ENCODE results near the gene LHX8.

Gene LHX8

GRCh38 chr1:75135573-75136194 is 1.5 kb downstream of the LHX8 start:
- no peak for TF ChIP-seq CTCF (IDR thresholded peaks at IDR 0.05; ENCODE audit: extremely low read depth, missing control alignments)
- no peak for DNase-seq (ENCODE audit: low spot score)

DNA sequence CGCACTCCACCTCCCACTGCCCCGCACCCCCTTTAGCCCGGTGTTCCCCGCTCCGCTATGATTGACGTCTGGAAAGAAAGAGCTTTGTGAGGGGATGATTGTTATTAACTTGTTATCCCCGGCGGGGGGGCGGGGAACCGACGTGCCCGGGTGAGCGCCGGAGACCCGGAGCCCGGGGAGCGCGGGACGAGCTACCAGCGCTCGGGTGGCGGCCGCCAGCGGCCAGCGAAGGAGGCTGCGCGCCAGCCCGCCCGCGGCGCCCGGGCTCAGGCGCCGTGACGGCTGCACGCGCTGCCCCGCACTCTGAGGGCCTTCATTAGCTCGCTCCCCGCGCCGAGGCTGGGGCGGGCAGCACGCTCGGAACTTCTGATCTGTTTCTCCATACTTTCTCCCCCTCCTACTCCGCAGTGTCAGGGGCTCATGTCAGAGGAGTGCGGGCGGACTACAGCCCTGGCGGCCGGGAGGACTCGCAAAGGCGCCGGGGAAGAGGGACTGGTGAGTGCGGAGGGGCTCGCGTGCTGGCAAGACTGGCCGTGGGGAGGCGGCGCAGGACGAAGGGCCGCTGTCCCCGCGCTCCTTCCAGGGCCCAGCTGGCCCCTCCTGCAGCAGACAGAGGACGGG is 2.1 kb downstream of the LHX8 start:
- DNase-seq (ENCODE audit: low spot score), result no peak
- no peak for TF ChIP-seq CTCF (IDR thresholded peaks at IDR 0.05; ENCODE audit: extremely low read depth, missing control alignments)

GRCh38 chr1:75136921-75137641 is 2.9 kb downstream of the LHX8 start:
- no peak for DNase-seq (ENCODE audit: low spot score)
- no peak for TF ChIP-seq CTCF (IDR thresholded peaks at IDR 0.05; ENCODE audit: extremely low read depth, missing control alignments)

DNA sequence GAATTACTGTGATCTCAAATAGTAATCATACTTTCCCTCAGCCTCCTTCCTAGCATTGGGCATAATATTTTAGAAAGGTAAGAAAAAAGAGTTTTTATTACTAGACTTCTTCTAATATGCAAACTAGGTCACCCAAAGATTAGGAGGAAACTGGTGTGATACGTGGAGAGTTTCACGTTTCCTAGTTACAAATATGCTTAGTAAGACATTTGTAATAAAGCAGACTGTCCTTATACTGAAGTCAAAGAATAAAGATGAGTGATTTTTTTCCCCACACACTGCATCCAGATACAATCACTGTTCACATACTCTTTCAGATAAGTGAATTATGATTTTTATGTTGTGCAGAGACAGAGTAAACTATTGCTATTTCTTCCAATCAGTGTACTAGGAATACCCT is 17.9 kb downstream of the LHX8 start:
- DNase-seq (ENCODE audit: low spot score), result no peak
- no peak for TF ChIP-seq CTCF (IDR thresholded peaks at IDR 0.05; ENCODE audit: extremely low read depth, missing control alignments)

- no peak for TF ChIP-seq CTCF (IDR thresholded peaks at IDR 0.05; ENCODE audit: extremely low read depth, missing control alignments)
These were observed 25.0 kb downstream of the LHX8 start for GRCh38 chr1:75159154-75159553.

DNA sequence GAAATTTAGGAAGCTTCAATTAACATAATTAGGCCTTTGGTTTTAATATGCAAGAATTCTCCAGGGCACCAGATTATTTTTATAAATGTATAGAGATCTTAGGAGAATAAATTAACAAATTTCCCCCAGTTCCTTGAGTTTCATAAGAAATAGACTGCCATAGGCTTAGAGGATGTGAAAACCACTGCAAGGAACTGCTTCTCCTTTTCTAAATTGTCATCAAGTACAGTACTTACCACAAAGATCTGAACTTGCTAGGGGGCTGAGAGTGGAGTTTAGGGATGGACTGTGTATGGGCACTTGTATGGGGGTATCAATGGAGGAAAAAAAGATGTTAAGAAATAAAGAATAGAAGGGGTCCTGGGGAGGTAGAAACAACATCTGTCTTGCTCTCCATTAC is 31.1 kb downstream of the LHX8 start:
- TF ChIP-seq CTCF (IDR thresholded peaks at IDR 0.05; ENCODE audit: extremely low read depth, missing control alignments), result no peak
- DNase-seq (ENCODE audit: low spot score), result no peak

More at GRCh38 chr1:75159154-75159553, 25.0 kb downstream of the LHX8 start:
- DNase-seq (ENCODE audit: low spot score), result no peak

DNA sequence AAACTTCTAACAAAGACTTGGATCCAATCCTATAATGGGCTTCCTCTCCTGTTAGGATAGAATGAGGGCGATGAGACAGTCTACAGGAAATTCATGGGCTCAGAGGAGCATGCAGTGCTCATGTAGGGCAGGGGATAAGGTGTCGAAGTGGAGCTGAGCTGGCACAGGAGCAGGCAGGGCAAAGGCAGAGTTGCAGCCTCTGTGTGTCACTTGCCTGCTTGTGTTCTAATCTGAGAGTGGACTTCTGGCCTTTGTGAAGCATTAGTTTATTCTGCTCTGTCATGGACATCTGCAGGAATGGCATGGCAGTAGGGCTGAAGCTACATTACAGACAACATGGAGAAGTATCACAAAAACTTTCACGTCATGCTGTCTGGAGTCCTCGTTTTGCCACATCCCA is 32.6 kb downstream of the LHX8 start:
- no peak for DNase-seq (ENCODE audit: low spot score)
- TF ChIP-seq CTCF (IDR thresholded peaks at IDR 0.05; ENCODE audit: extremely low read depth, missing control alignments), result no peak
